Activated CD4-positive, alpha-beta T cell treated with anti-CD3 and anti-CD28 coated beads for 36 hours (primary cell): ENCODE measurements around the gene PRPF40A. TPM values are rescaled to one million over a fixed set of nuclear protein-coding genes. Genes with fewer than 3 reads are reported as not detected.

Experiments
- ATAC-seq: fragments of 200-7000 bp; cut with Tn5 transposase; one replicate; pipeline ENCODE4 v1.10.0; 2021; ENCODE audit warnings: mild to moderate bottlenecking, moderate library complexity
- CTCF ChIA-PET: fragments of 350-600 bp; sonication (Branson Sonifier 250); formaldehyde crosslinking; loops from one replicate; lab custom pipeline; 2021; ENCODE audit warnings: antibody characterized with exemption; lab: Charles Lee
- POLR2A ChIA-PET: fragments of 350-600 bp; sonication (Branson Sonifier 250); formaldehyde crosslinking; loops from one replicate; lab custom pipeline; 2021; ENCODE audit warnings: antibody characterized with exemption, inconsistent platforms; lab: Charles Lee
- DNase-seq: peaks from one replicate; pipeline ENCODE4 v3.0.0-alpha.2; 2020
- H3K27ac Mint-ChIP-seq: one replicate; pipeline ENCODE4 v1.8.0; 2021; ENCODE audit warnings: mixed read lengths
- H3K27me3 Mint-ChIP-seq: one replicate; pipeline ENCODE4 v1.8.0; 2021; ENCODE audit warnings: mixed read lengths
- H3K36me3 Mint-ChIP-seq: one replicate; pipeline ENCODE4 v1.8.0; 2021; ENCODE audit warnings: low read depth, mixed read lengths
- H3K4me1 Mint-ChIP-seq: one replicate; pipeline ENCODE4 v1.8.0; 2021; ENCODE audit warnings: mixed read lengths
- H3K4me3 Mint-ChIP-seq: one replicate; pipeline ENCODE4 v1.8.0; 2021; ENCODE audit warnings: mild to moderate bottlenecking, moderate library complexity, mixed read lengths
- H3K9me3 Mint-ChIP-seq: one replicate; pipeline ENCODE4 v1.8.0; 2021; ENCODE audit warnings: low read depth, mixed read lengths
- intact Hi-C, 2 experiments: fragments of 100-400 bp; cut with DNase I in 1 of 2; cut with micrococcal nuclease in 1 of 2; formaldehyde crosslinking; loops; one replicate each; pipeline versions ENCODE4 v1.14.2 to v1.15.1; 2022 to 2024; cut with DNase I, micrococcal nuclease
- total RNA-seq, 2 experiments: library from RNA; stranded (reverse); gene quantifications; one replicate each; pipeline ENCODE4 v1.2.3, GENCODE V29; 2021

Gene PRPF40A
- total RNA-seq, 2 experiments from 2014 or later: 145 to 152 TPM

DNA sequence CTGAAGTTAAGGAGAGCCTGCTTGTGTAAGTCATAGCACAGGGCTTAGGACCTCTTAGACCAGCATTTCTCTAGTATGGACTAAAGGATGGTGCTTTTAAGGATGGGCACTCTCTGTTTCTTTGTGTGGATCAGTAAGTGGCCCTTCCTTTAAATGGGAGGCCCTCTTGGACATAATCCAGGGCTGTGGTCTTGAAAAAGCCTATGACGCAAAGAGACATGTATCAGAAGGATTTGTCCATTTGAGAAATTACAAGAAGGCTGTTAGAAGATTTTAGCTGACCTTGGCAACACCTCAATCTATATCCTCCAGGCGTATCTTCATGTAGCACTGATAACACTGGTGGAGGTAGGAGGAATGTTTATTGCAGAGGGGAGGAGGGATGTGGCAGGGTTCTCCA is 79.2 kb downstream of the PRPF40A start:
- Mint-ChIP-seq H3K4me3 (no peak overlapping the region), H3K9me3 (no peaks in the 10 kb centered on the region), H3K27me3 (no peaks in the 10 kb centered on the region), H3K36me3 (no peaks in the 10 kb centered on the region), H3K4me1 (no peaks in the 10 kb centered on the region), H3K27ac (no peak overlapping the region)
- POLR2A ChIA-PET: no interaction called here
- DNase-seq (no peak), ATAC-seq (no peak)
- intact Hi-C loops: loop anchor here (5.0 kb wide), 1 partner anchor 301 kb away; the partner anchor contains the start of gene FMNL2 (in 2 of the 2)
- CTCF ChIA-PET: interaction anchor here (0.6 to 1.9 kb wide), 5 partner anchors 103 to 1134 kb away, joined by 3 to 5 read pairs (median 3); no protein-coding TSS in a partner anchor

DNA sequence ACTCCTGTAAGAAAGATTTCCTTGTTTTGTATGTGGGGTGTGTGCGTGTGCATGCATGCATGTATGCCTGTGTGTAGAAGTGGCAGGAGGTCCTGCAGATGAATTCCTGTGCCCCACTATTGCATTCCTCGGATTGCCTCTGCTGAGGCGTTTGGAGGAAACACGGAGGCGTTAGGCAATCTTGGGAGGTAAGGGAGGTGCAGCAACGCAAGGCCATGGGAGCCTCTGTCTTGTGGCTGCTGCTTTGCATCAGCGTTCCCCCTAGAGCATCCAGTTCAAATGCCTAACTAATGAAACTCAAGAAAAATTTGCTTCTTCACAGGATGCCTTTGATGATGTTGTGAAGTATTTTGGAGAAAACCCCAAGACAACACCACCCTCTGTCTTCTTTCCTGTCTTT is 80.0 kb downstream of the PRPF40A start:
- ChIA-PET POLR2A (no interaction called here), CTCF (interaction anchor here (1.9 kb wide), 1 partner anchor 448 kb away, joined by 5 read pairs; no protein-coding TSS in a partner anchor)
- peaks cover 2% of the 10 kb centered on the region for H3K27me3 Mint-ChIP-seq
- H3K36me3 Mint-ChIP-seq: no peaks in the 10 kb centered on the region
- no peak overlapping the region for H3K4me3 Mint-ChIP-seq
- intact Hi-C loops: loop anchor here (5.0 kb wide), 1 partner anchor 300 kb away; the partner anchor contains the start of gene FMNL2 (in 2 of the 2)
- no peaks in the 10 kb centered on the region for H3K4me1 Mint-ChIP-seq
- no peak for DNase-seq
- H3K9me3 Mint-ChIP-seq: no peaks in the 10 kb centered on the region
- H3K27ac Mint-ChIP-seq: no peak overlapping the region
- ATAC-seq: no peak

DNA sequence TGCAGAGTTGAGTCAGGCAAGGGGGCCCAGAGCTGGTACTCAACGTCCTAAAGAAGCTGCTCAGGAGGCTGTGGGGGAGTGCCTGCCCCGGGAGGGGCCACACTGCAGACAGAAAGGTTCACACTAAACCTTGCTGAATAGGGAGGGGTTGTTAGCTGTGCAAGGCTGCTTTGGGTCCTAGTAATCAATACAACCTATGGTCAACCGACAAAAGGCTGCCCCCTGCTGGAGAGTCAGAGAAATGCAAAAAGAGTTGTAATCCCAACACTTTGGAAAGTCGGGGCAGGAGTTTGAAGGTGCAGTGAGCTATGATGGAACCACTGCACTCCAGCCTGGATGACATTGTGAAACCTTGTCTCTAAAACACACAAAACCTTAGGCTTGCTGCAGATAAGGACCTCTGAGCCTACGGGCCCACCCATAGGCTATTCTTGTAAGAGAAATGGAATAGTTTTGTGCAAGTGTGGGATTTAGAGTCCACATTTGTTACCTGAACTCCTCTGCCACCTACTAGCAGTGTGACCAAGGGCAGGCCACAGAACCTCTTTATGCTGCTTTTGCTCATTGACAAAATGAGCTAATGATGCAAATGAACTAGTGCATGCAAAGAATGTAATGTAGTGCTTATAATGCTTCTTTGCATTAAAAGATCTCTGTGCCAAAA is 81.5 kb downstream of the PRPF40A start:
- intact Hi-C loops: loop anchor here (1.0 to 5.0 kb wide), 4 partner anchors 298 to 598 kb away; partner anchors contain the start of gene FMNL2 (in 2 of the 2)
- no peak overlapping the region for H3K27ac Mint-ChIP-seq
- CTCF ChIA-PET: interaction anchor here (0.6 to 3.1 kb wide), 34 partner anchors 9 to 608 kb away, joined by 3 to 27 read pairs (median 3); partner anchors contain the start of gene STAM2

DNA sequence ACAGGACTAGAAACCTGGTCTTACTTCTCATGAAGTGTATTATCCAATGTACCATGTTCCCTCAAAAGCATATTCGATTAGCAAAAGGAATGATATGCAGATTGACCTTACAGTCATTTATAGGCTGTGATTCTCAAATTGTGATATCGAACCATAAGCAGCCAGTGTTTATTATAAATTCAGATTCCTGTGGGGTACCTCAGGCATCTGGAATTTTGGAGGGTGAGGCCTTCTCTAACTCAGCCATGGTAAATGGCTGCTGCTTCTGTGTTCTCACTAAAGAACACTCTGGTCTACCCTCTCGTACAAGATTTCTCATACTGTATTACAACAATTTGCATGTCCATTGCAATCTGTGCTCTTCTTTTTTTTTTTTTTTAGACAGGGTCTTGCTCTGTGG is 84.5 kb downstream of the PRPF40A start:
- H3K9me3 Mint-ChIP-seq: no peaks in the 10 kb centered on the region
- DNase-seq: no peak
- CTCF ChIA-PET: interaction anchor here (1.2 kb wide), 1 partner anchor 452 kb away, joined by 3 read pairs; no protein-coding TSS in a partner anchor
- H3K27me3 Mint-ChIP-seq: peaks cover 2% of the 10 kb centered on the region
- POLR2A ChIA-PET: no interaction called here
- no peak overlapping the region for H3K4me3 Mint-ChIP-seq
- no peaks in the 10 kb centered on the region for H3K36me3 Mint-ChIP-seq
- no peak overlapping the region for H3K27ac Mint-ChIP-seq
- H3K4me1 Mint-ChIP-seq: peaks cover 8% of the 10 kb centered on the region
- intact Hi-C loops: no loop called here
- ATAC-seq: no peak

More for the DNA sequence above, 81.5 kb downstream of the PRPF40A start:
- Mint-ChIP-seq H3K36me3 (no peaks in the 10 kb centered on the region), H3K4me1 (no peaks in the 10 kb centered on the region), H3K4me3 (no peak overlapping the region), H3K9me3 (no peaks in the 10 kb centered on the region), H3K27me3 (peaks cover 2% of the 10 kb centered on the region)
- POLR2A ChIA-PET: no interaction called here
- ATAC-seq (peak; percentile 65), DNase-seq (peak; percentile 81)

DNA sequence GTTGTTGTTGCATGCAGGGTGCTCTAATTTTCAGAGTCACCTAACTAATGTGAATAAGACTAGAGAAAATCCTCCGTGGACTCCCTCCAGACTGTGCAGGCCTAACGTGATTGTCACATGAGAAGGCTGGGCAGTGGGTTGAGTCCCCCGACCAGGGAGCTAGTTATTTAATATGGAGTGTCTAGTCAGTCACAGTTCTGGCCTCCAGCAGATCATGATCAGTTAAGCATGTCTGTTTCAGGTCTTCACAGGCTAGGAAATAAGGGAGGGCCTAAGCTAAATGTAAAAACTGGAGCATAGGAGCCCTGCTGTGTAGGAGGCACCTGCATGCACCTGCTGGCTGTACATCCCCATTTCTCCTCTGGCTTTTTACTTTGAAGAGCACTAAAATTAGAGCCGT is 86.8 kb downstream of the PRPF40A start:
- DNase-seq (no peak), ATAC-seq (no peak)
- H3K4me3 Mint-ChIP-seq: no peak overlapping the region
- POLR2A ChIA-PET: no interaction called here
- peaks cover 4% of the 10 kb centered on the region for H3K27me3 Mint-ChIP-seq
- CTCF ChIA-PET: interaction anchor here (0.8 to 1.5 kb wide), 3 partner anchors 13 to 455 kb away, joined by 3 to 4 read pairs (median 3); no protein-coding TSS in a partner anchor
- H3K36me3 Mint-ChIP-seq: no peaks in the 10 kb centered on the region
- H3K9me3 Mint-ChIP-seq: no peaks in the 10 kb centered on the region
- intact Hi-C loops: no loop called here
- H3K4me1 Mint-ChIP-seq: peaks cover 8% of the 10 kb centered on the region
- H3K27ac Mint-ChIP-seq: no peak overlapping the region

DNA sequence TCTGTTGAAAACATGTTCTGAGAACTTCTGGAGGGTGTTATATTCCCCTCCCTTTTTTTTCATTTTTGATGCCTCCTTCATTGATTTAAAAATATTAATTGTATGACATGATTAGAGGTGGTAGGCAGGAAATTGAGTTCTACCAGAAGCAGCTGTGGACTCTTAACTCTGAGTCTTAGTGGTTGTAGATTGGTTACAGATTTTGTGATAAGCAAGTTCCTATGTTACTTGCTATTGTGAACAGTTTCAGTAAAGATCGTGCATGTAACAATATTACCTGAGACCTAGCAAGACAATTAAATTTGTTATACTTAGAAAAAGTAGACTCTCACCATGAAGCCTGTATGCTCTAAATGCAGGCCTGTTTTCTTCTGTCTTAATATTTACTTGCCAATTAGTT is 88.1 kb downstream of the PRPF40A start:
- Mint-ChIP-seq H3K4me1 (peaks cover 8% of the 10 kb centered on the region), H3K27me3 (peaks cover 4% of the 10 kb centered on the region), H3K4me3 (no peak overlapping the region), H3K36me3 (no peaks in the 10 kb centered on the region), H3K9me3 (no peaks in the 10 kb centered on the region), H3K27ac (no peak overlapping the region)
- POLR2A ChIA-PET: no interaction called here
- intact Hi-C loops: no loop called here
- DNase-seq (no peak), ATAC-seq (no peak)
- CTCF ChIA-PET: interaction anchor here (1.0 to 1.5 kb wide), 2 partner anchors 88 to 453 kb away, joined by 3 read pairs; no protein-coding TSS in a partner anchor

DNA sequence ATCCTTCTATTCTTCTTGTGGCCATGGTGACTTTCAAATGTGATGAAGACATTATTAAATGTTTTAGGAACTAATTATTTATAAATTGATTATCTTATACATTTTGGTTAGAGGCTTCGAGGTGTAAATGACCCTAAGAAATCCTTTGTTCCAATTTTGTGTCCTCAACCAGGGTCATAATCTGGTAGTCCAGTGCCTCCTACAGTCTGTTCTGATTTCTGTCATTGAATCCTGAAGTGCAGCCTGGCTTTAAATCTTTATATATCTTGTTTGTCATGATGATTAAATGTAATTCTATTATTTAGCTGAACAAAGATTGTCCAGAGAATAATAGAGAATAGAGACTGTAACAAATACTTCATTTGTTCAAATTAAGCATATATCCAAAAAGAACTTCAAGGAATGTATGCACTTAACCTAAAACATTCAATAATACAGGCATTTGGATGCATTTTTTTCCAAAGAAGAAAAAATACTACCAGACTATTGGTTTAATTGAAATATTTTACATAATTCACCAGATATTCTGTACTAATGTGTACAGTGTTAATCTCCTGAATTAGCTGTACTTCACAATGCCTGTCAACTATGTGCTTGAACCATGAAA is 89.8 kb downstream of the PRPF40A start:
- no peak overlapping the region for H3K4me3 Mint-ChIP-seq
- no peak overlapping the region for H3K27ac Mint-ChIP-seq
- no peaks in the 10 kb centered on the region for H3K36me3 Mint-ChIP-seq
- intact Hi-C loops: loop anchor here in 1 of 2 experiments (1.0 to 2.0 kb wide), 3 partner anchors 437 to 591 kb away; no protein-coding TSS in a partner anchor
- peaks cover 5% of the 10 kb centered on the region for H3K27me3 Mint-ChIP-seq
- POLR2A ChIA-PET: interaction anchor here (0.6 kb wide), 1 partner anchor 54 kb away, joined by 3 read pairs; no protein-coding TSS in a partner anchor
- no peak for ATAC-seq
- H3K9me3 Mint-ChIP-seq: no peaks in the 10 kb centered on the region
- CTCF ChIA-PET: interaction anchor here (0.8 to 4.0 kb wide), 2 partner anchors 8 to 9 kb away, joined by 3 to 16 read pairs; no protein-coding TSS in a partner anchor
- no peak for DNase-seq
- peaks cover 8% of the 10 kb centered on the region for H3K4me1 Mint-ChIP-seq

DNA sequence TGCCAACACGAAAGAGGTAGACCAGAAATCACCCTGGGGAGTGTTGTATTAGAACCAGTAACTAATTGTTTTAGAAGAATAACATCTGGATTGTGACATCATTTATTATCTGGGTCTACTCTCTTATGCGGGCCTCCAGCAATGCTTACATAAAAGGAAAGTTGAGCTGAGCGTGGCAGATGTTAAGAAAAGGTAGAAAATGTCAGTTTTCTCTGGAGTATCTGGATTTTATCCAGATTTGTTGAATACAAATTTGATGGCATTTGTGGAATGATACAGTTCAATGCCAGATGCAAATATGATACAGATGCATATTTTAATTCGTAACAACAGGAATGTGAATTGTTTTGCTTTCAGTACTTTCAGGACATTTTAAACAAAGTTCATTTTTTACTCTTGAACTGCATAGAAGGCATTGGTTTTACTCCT is 90.3 kb downstream of the PRPF40A start:
- Mint-ChIP-seq H3K27ac (no peak overlapping the region), H3K27me3 (peaks cover 4% of the 10 kb centered on the region), H3K4me1 (peaks cover 8% of the 10 kb centered on the region), H3K9me3 (no peaks in the 10 kb centered on the region), H3K36me3 (no peaks in the 10 kb centered on the region), H3K4me3 (no peak overlapping the region)
- ATAC-seq (no peak), DNase-seq (no peak)
- intact Hi-C loops: loop anchor here in 1 of 2 experiments (1.0 to 2.0 kb wide), 3 partner anchors 437 to 590 kb away; no protein-coding TSS in a partner anchor
- ChIA-PET CTCF (interaction anchor here (4.0 kb wide), 1 partner anchor 9 kb away, joined by 16 read pairs; no protein-coding TSS in a partner anchor), POLR2A (no interaction called here)

DNA sequence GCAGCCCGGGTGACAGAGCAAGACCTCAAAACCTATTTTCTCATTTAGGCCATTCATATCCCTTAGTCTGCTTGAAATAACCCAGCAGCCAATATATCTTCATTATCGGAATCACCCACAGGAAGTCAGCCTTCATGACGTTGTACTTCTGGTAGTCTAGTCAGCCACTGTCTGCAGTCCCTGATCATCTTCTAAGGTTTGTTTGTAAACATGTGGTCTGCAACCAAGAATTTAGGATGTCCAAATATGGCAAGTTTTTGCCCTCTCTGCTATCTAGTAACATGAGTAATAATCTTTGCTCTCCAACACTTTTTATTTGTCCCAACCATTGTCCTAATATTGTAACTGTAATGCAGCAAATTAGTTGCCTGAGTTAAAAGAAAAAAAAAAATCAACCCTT is 92.5 kb downstream of the PRPF40A start:
- intact Hi-C loops: no loop called here
- no peak overlapping the region for H3K4me3 Mint-ChIP-seq
- ChIA-PET POLR2A (no interaction called here), CTCF (interaction anchor here (0.7 to 4.0 kb wide), 2 partner anchors 11 to 24 kb away, joined by 3 to 16 read pairs; no protein-coding TSS in a partner anchor)
- ATAC-seq (no peak), DNase-seq (no peak)
- no peaks in the 10 kb centered on the region for H3K9me3 Mint-ChIP-seq
- peaks cover 7% of the 10 kb centered on the region for H3K4me1 Mint-ChIP-seq
- H3K36me3 Mint-ChIP-seq: no peaks in the 10 kb centered on the region
- peaks cover 4% of the 10 kb centered on the region for H3K27me3 Mint-ChIP-seq
- H3K27ac Mint-ChIP-seq: no peak overlapping the region

DNA sequence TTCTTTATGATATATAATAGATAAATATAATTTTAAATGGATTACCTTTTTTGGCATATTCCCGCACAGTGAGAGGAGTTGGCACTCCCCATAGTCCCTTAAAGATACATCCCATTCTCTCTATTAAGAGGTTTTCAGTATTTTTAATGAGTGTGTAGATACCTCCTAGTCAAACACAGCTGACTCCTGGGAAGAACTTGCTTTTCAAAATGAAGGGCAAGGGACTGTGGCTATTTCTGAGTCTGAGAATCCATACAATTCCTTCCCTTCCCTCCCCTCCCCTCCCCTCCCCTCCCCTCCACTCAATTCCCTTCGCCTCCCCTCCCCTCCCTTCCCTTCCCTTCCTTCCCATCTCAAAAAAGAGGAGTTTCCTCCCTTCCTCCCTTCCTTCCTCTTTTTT is 93.5 kb downstream of the PRPF40A start:
- ATAC-seq (no peak), DNase-seq (no peak)
- H3K27ac Mint-ChIP-seq: no peak overlapping the region
- intact Hi-C loops: no loop called here
- H3K27me3 Mint-ChIP-seq: peaks cover 4% of the 10 kb centered on the region
- POLR2A ChIA-PET: no interaction called here
- CTCF ChIA-PET: interaction anchor here (0.7 kb wide), 1 partner anchor 12 kb away, joined by 3 read pairs; no protein-coding TSS in a partner anchor
- H3K4me1 Mint-ChIP-seq: no peaks in the 10 kb centered on the region
- no peaks in the 10 kb centered on the region for H3K36me3 Mint-ChIP-seq
- no peak overlapping the region for H3K4me3 Mint-ChIP-seq
- H3K9me3 Mint-ChIP-seq: no peaks in the 10 kb centered on the region

DNA sequence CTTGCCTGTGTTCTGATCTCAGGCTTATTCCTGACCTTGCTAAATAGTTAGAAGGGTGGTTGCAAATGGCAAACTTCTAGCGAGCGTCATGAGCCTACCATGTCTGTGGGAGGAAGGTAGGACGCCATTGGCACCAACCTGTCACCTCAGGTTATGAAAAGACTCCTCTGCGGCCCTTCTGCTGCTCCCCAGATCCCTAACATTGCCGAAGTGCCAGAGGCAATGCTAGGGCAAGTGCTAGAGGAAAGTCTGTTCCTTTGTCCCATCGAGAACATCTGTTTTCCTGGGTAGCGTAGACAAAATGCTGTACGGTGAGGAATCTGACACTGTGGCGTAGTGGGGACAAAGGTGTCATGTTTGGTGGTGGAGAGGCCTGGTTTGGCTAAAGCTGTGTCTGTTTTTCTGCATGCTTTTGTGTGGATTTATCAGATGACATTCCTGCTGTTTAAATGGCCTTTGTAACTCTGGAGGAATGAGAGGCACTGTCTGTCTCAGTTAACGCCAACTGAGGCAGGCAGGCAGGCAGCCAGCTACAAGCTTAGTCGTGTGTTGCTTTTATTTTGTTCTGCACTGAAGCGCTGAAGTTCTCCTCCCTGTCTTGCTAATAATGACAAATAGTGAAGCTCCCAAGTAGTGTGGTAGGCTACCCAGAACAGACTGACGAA is 94.1 kb downstream of the PRPF40A start:
- Mint-ChIP-seq H3K9me3 (no peaks in the 10 kb centered on the region), H3K4me3 (no peak overlapping the region), H3K27me3 (peaks cover 4% of the 10 kb centered on the region), H3K36me3 (no peaks in the 10 kb centered on the region), H3K4me1 (no peaks in the 10 kb centered on the region), H3K27ac (no peak overlapping the region)
- ChIA-PET POLR2A (no interaction called here), CTCF (interaction anchor here (0.7 kb wide), 1 partner anchor 13 kb away, joined by 3 read pairs; no protein-coding TSS in a partner anchor)
- intact Hi-C loops: no loop called here
- ATAC-seq (no peak), DNase-seq (no peak)
